HEK293T (cell line): Measurements from ENCODE around the gene SYNPO2.
A peak's percentile ranks its signal among the peaks of the same experiment; 100 is the strongest.

Experiments
- CTCF ChIA-PET: fragments of 350-600 bp; formaldehyde crosslinking; extraction: SDS; loops from one replicate; lab custom pipeline; 2021; ENCODE audit warnings: antibody characterized with exemption, inconsistent platforms; lab: Yijun Ruan, JAX
- POLR2A ChIA-PET: fragments of 350-600 bp; formaldehyde crosslinking; extraction: SDS; loops from one replicate; lab custom pipeline; 2020; ENCODE audit warnings: antibody characterized with exemption, inconsistent platforms; lab: Yijun Ruan, JAX
- DNase-seq: peaks from one replicate; pipeline ENCODE4 v3.0.0; 2012; ENCODE audit warnings: mixed read lengths; ENCODE audit errors: extremely low spot score
- ARNT ChIP-seq: fragments of 450-650 bp; IDR thresholded peaks from 2 replicates; pipeline ENCODE4 v1.6.1; 2017; ENCODE audit warnings: mild to moderate bottlenecking
- BHLHE40 ChIP-seq: fragments of 450-650 bp; IDR thresholded peaks from 2 replicates; pipeline ENCODE4 v1.6.1; 2016; ENCODE audit warnings: mild to moderate bottlenecking, moderate library complexity, borderline replicate concordance
- CTBP1 ChIP-seq: fragments of 450-650 bp; IDR thresholded peaks from 2 replicates; pipeline ENCODE4 v1.6.1; 2016; ENCODE audit warnings: borderline replicate concordance
- ELF4 ChIP-seq: fragments of 450-650 bp; IDR thresholded peaks from 2 replicates; pipeline ENCODE4 v1.6.1; 2017; ENCODE audit warnings: antibody characterized with exemption
- FOXA1 ChIP-seq: fragments of 450-650 bp; IDR thresholded peaks from 2 replicates; pipeline ENCODE4 v1.6.1; 2016; ENCODE audit warnings: mild to moderate bottlenecking
- FOXK2 ChIP-seq: fragments of 450-650 bp; IDR thresholded peaks from 2 replicates; pipeline ENCODE4 v1.6.1; 2016; ENCODE audit warnings: mild to moderate bottlenecking
- FOXM1 ChIP-seq: fragments of 450-650 bp; IDR thresholded peaks from 2 replicates; pipeline ENCODE4 v1.6.1; 2017; ENCODE audit warnings: mild to moderate bottlenecking, borderline replicate concordance
- HDGF ChIP-seq: fragments of 450-650 bp; IDR thresholded peaks from 2 replicates; pipeline ENCODE4 v1.6.1; 2017; ENCODE audit warnings: antibody characterized with exemption, borderline replicate concordance
- L3MBTL2 ChIP-seq: fragments of 450-650 bp; conservative IDR thresholded peaks from 2 replicates; pipeline ENCODE4 v1.6.1; 2016; ENCODE audit warnings: mild to moderate bottlenecking
- LEF1 ChIP-seq: fragments of 450-650 bp; IDR thresholded peaks from 2 replicates; pipeline ENCODE4 v1.6.1; 2017; ENCODE audit warnings: mild to moderate bottlenecking, borderline replicate concordance
- NFRKB ChIP-seq: fragments of 450-650 bp; IDR thresholded peaks from 2 replicates; pipeline ENCODE4 v1.6.1; 2016; ENCODE audit warnings: mild to moderate bottlenecking, moderate library complexity
- SP1 ChIP-seq: fragments of 450-650 bp; IDR thresholded peaks from 2 replicates; pipeline ENCODE4 v1.6.1; 2017
- SUZ12 ChIP-seq: fragments of 450-650 bp; IDR thresholded peaks from 2 replicates; pipeline ENCODE4 v1.6.1; 2016; ENCODE audit warnings: mild to moderate bottlenecking
- TARDBP ChIP-seq: fragments of 450-650 bp; IDR thresholded peaks from 2 replicates; pipeline ENCODE4 v1.6.1; 2016
- ZNF384 ChIP-seq: fragments of 450-650 bp; IDR thresholded peaks from 2 replicates; pipeline ENCODE4 v1.6.1; 2016
- TF ChIP-seq, protein P1 (sequence below): fragments of 450-650 bp; IDR thresholded peaks from 2 replicates; pipeline ENCODE4 v1.6.1; 2016

Gene SYNPO2

DNA sequence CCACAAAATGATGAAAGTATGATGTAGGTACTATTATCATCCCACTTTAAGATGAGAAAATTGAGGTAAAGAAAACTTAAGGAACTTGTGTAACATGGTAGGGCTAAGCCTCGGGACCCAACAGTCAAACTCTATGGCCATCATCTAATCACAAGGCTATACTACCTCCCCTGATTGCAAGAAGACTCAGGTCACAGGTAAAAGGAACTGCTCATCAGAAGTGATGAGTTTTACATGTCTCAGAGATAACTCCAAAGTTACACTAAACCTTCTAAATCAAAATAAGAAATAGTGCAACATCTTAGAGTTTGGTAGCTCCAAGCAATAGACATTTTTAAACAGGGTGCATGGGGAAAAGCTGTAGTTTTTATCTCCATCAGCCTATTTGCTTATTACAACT, 150.5 kb downstream of the SYNPO2 start:
- CTCF ChIA-PET: no interaction called here
- POLR2A ChIA-PET: no interaction called here
- no peak for TF ChIP-seq TARDBP
- no peak for TF ChIP-seq FOXM1
- no peak for TF ChIP-seq FOXA1
- no peak for TF ChIP-seq BHLHE40
- TF ChIP-seq NFRKB: no peak
- TF ChIP-seq, protein P1, sequence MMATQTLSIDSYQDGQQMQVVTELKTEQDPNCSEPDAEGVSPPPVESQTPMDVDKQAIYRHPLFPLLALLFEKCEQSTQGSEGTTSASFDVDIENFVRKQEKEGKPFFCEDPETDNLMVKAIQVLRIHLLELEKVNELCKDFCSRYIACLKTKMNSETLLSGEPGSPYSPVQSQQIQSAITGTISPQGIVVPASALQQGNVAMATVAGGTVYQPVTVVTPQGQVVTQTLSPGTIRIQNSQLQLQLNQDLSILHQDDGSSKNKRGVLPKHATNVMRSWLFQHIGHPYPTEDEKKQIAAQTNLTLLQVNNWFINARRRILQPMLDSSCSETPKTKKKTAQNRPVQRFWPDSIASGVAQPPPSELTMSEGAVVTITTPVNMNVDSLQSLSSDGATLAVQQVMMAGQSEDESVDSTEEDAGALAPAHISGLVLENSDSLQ: no peak
- TF ChIP-seq SUZ12: no peak
- no peak for TF ChIP-seq SP1
- no peak for TF ChIP-seq LEF1
- TF ChIP-seq FOXK2: no peak
- TF ChIP-seq L3MBTL2: no peak
- TF ChIP-seq HDGF: no peak
- TF ChIP-seq CTBP1: no peak
- TF ChIP-seq ARNT: no peak
- no peak for TF ChIP-seq ZNF384
- DNase-seq: no peak

DNA sequence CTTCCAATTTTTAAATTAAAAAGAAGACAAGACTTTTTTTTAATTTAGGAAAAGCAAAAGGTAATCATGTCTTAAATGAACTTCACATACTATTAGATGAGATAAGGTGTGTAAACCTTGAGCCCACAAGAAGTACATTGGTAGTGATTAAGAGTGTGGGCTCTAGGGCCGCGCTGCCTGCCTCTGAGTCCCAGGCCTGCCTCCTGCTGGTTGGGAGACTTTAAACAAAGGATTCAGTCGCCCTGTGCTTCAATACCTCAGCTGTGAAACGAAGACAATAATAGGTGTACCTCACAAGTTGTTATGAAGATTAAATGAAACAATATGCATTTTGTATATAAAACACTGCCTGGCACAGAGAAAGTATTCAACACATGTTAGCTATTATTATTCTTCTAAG, 151.1 kb downstream of the SYNPO2 start:
- CTCF ChIA-PET: interaction anchor here (0.6 to 1.5 kb wide), 4 partner anchors 8 to 451 kb away, joined by 3 to 4 read pairs (median 3); partner anchors contain the start of gene USP53
- TF ChIP-seq ELF4 (no peak), ARNT (no peak), CTBP1 (no peak), HDGF (no peak), ZNF384 (no peak), FOXA1 (no peak), FOXK2 (no peak), SP1 (no peak), BHLHE40 (no peak)
- TF ChIP-seq, protein P1: no peak
- POLR2A ChIA-PET: interaction anchor here (1.1 to 1.8 kb wide), 2 partner anchors 45 to 172 kb away, joined by 3 to 8 read pairs; partner anchors contain the start of gene USP53
- no peak for DNase-seq

DNA sequence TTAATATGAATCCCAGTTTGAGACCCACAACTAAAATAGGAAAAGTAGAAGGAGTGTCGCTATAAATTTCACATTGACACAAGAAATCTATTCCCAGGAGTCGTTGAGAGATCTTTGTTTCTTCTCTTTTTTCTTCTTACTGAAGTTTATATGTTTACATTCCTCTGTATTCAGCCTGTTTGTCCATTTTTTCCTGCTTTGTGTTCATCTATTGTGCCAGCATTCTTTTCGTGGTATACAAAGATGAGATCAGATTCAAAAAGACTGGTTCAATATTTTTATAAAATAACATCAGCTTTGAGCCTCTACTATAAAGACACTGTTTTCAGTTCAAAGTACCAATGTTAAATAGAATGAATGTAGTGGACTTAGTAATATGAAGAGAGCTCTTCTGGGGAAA, 151.6 kb downstream of the SYNPO2 start:
- ChIA-PET POLR2A (interaction anchor here (1.1 to 1.8 kb wide), 2 partner anchors 46 to 172 kb away, joined by 3 to 8 read pairs; partner anchors contain the start of gene USP53), CTCF (interaction anchor here (0.6 to 1.5 kb wide), 4 partner anchors 8 to 450 kb away, joined by 3 to 4 read pairs (median 3); partner anchors contain the start of gene USP53)
- TF ChIP-seq FOXA1 (no peak), FOXM1 (no peak), ZNF384 (no peak)
- DNase-seq: no peak

DNA sequence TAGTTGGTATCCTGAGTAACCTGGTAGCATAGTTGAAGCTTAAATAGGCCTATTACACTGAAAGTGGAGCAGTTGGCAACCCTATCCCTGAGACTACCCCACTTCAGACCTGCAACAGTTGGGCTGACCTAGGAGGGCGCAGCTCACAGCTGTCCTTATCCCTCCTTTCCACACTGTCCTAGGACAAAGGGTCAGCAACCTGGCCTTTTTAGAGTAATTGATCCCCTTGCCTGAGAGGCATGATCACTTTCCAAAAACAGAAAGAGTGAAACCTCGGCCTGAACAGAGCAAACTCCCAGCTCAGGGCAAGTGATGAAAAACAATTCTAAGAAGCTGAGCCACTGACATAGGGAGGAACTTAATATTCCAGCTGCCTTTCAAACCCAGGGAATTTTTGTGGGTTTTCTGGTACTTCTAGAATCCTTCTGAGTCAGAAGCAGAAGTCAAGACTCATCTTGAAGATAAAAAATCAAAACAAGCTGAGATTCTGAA, 152.1 kb downstream of the SYNPO2 start:
- DNase-seq: no peak
- no peak for TF ChIP-seq FOXM1
- no peak for TF ChIP-seq CTBP1
- TF ChIP-seq, protein P1: no peak
- no peak for TF ChIP-seq ARNT
- TF ChIP-seq ZNF384: no peak
- ChIA-PET POLR2A (interaction anchor here (1.1 to 1.8 kb wide), 2 partner anchors 46 to 171 kb away, joined by 3 to 8 read pairs; partner anchors contain the start of gene USP53), CTCF (interaction anchor here (0.8 to 1.5 kb wide), 3 partner anchors 11 to 172 kb away, joined by 3 to 4 read pairs (median 3); partner anchors contain the start of gene USP53)

DNA sequence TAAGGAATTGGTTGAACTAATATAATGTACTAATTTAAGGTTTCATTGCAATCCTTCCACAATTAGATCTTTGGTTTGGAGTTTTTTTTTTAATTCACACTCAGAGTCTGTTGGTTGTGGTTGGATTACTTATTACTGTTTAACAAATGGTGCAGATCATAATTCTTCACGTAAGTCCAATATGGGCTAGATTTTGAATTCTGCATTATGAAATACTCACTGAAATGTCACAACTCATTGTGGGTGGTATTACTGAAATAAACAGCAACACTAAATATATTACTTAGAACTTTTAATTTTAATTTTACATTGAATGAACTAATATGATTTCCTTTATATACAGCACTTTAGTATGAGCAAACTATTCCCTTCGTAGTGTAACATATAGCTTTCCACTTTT, 152.7 kb downstream of the SYNPO2 start:
- ChIA-PET CTCF (interaction anchor here (0.7 to 1.5 kb wide), 3 partner anchors 11 to 172 kb away, joined by 3 to 4 read pairs (median 3); partner anchors contain the start of gene USP53), POLR2A (interaction anchor here (1.8 kb wide), 1 partner anchor 171 kb away, joined by 8 read pairs; the partner anchor contains the start of gene USP53)
- DNase-seq: no peak
- no peak for TF ChIP-seq FOXK2
- no peak for TF ChIP-seq BHLHE40
- no peak for TF ChIP-seq ELF4
- TF ChIP-seq CTBP1: no peak
- TF ChIP-seq FOXA1: no peak
- TF ChIP-seq FOXM1: no peak
- TF ChIP-seq, protein P1: no peak
- no peak for TF ChIP-seq HDGF
- TF ChIP-seq SUZ12: no peak

DNA sequence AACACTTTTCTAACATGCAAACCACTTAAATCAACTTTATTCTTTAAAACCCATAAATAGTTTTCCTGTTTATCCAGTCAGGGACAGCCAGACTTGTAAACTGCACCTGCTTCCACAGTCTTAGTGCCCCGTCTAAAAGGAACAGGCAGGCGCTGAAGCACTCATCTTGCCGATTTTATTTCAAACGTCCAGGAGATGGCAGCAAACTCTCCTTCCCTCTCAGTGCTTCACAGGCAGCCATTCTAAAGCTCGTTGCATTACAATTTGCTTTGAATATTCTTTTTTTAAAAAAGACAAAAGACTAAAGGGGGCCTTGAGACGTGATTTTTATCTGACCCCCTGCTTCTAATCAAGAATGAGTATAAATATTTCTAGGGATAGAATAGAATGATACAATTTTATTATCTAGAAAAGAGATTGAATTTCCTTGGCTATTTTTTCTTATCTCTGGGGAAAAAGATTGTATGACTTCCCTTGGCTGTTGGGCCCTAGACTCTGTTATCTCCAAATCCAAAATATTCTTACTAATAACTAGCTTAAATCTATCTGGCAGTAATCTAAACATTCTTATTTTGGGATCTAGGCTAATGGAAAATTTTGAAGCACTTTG, 153.4 kb downstream of the SYNPO2 start:
- TF ChIP-seq BHLHE40 (no peak), SP1 (no peak), FOXM1 (no peak), ZNF384 (no peak), L3MBTL2 (no peak), CTBP1 (no peak), LEF1 (no peak), HDGF (no peak)
- TF ChIP-seq, protein P1: no peak
- POLR2A ChIA-PET: no interaction called here
- CTCF ChIA-PET: interaction anchor here (0.7 to 1.0 kb wide), 3 partner anchors 42 to 638 kb away, joined by 3 to 5 read pairs (median 3); a partner anchor contains a TSS

More for the DNA sequence above, 153.4 kb downstream of the SYNPO2 start:
- DNase-seq: peak; percentile 70
